Stomach smooth muscle (tissue), 2 donors: Measurements from ENCODE around the gene PRIMPOL.
"Not testable (repeated sequence)": the region's sequence is repeated elsewhere in the genome, so short reads cannot be mapped to it uniquely, and the experiment has no call there.

Experiments
- H3K27ac ChIP-seq: one replicate; pipeline ENCODE4 v1.7.0; 2013; ENCODE audit warnings: mild to moderate bottlenecking, low read length, inconsistent platforms
- H3K27me3 ChIP-seq, 2 donors: one replicate each; pipeline ENCODE4 v1.7.0; 2013; ENCODE audit warnings: low read length in 2 of 2; ENCODE audit not compliant: insufficient read depth in 2 of 2, control insufficient read depth in 1 of 2
- H3K36me3 ChIP-seq, 2 donors: one replicate each; pipeline ENCODE4 v1.7.0; 2013; ENCODE audit warnings: low read length in 2 of 2; ENCODE audit not compliant: control insufficient read depth in 2 of 2, insufficient read depth in 2 of 2
- H3K4me1 ChIP-seq: one replicate; pipeline ENCODE4 v1.7.0; 2013; ENCODE audit warnings: low read length; ENCODE audit not compliant: control insufficient read depth, insufficient read depth
- H3K4me3 ChIP-seq, 2 donors: one replicate each; pipeline ENCODE4 v1.7.0; 2013; ENCODE audit warnings: low read length in 2 of 2
- H3K9ac ChIP-seq, 2 donors: one replicate each; pipeline ENCODE4 v1.7.0; 2013; ENCODE audit warnings: low read length in 2 of 2, mild to moderate bottlenecking in 1 of 2
- H3K9me3 ChIP-seq, 2 donors: one replicate each; pipeline ENCODE4 v1.7.0; 2013; ENCODE audit warnings: low read length in 2 of 2; ENCODE audit not compliant: control insufficient read depth in 2 of 2
- donor health status: healthy.
- donor health status: Pancreatic carcinoma.

PRIMPOL gene

GRCh38 chr4:184653650-184654049 is 4.1 kb downstream of the PRIMPOL start:
- no peaks in the 10 kb centered on the region for H3K9me3 ChIP-seq
- no peak overlapping the region for H3K9ac ChIP-seq
- peaks cover 3 to 4% of the 10 kb centered on the region in 2 donors for H3K36me3 ChIP-seq
- H3K27ac ChIP-seq, result no peak overlapping the region
- H3K4me3 ChIP-seq, result no peak overlapping the region
- no peaks in the 10 kb centered on the region for H3K27me3 ChIP-seq
- peaks cover 7% of the 10 kb centered on the region for H3K4me1 ChIP-seq

GRCh38 chr4:184655889-184656869 is 6.6 kb downstream of the PRIMPOL start:
- Histone ChIP-seq H3K27ac (no peak overlapping the region), H3K9me3 (no peaks in the 10 kb centered on the region), H3K4me3 (no peak overlapping the region), H3K36me3 (peaks cover 3 to 7% of the 10 kb centered on the region in 2 donors), H3K27me3 (no peaks in the 10 kb centered on the region), H3K9ac (no peak overlapping the region), H3K4me1 (no peaks in the 10 kb centered on the region)

- no peak overlapping the region for H3K4me3 ChIP-seq
Measured at GRCh38 chr4:184657144-184657543, 7.6 kb downstream of the PRIMPOL start.

GRCh38 chr4:184657820-184658219 is 8.3 kb downstream of the PRIMPOL start:
- not testable (repeated sequence) for H3K9me3 ChIP-seq, H3K4me1 ChIP-seq, H3K36me3 ChIP-seq, H3K9ac ChIP-seq, H3K27me3 ChIP-seq, H3K4me3 ChIP-seq, H3K27ac ChIP-seq

More at GRCh38 chr4:184657144-184657543, 7.6 kb downstream of the PRIMPOL start:
- Histone ChIP-seq H3K9me3 (no peaks in the 10 kb centered on the region), H3K27ac (no peak overlapping the region), H3K4me1 (no peaks in the 10 kb centered on the region), H3K9ac (no peak overlapping the region), H3K27me3 (no peaks in the 10 kb centered on the region), H3K36me3 (peaks cover 3 to 7% of the 10 kb centered on the region in 2 donors)

- no peak overlapping the region for H3K4me3 ChIP-seq
- H3K27ac ChIP-seq, result no peak overlapping the region
- no peaks in the 10 kb centered on the region for H3K9me3 ChIP-seq
- no peak overlapping the region for H3K9ac ChIP-seq
- H3K36me3 ChIP-seq, result peaks cover 5 to 13% of the 10 kb centered on the region in 2 donors
- no peaks in the 10 kb centered on the region for H3K27me3 ChIP-seq
- H3K4me1 ChIP-seq, result no peaks in the 10 kb centered on the region
Measured at GRCh38 chr4:184660978-184661377, 11.4 kb downstream of the PRIMPOL start.

GRCh38 chr4:184662236-184662635 is 12.7 kb downstream of the PRIMPOL start:
- no peak overlapping the region for H3K27ac ChIP-seq
- H3K9ac ChIP-seq, result no peak overlapping the region
- no peaks in the 10 kb centered on the region for H3K27me3 ChIP-seq
- H3K36me3 ChIP-seq, result peaks cover 10 to 22% of the 10 kb centered on the region in 2 donors
- no peak overlapping the region for H3K4me3 ChIP-seq
- no peaks in the 10 kb centered on the region for H3K4me1 ChIP-seq
- no peaks in the 10 kb centered on the region for H3K9me3 ChIP-seq

- Histone ChIP-seq H3K9ac (no peak overlapping the region), H3K4me3 (no peak overlapping the region), H3K27me3 (no peaks in the 10 kb centered on the region), H3K36me3 (peaks cover 18 to 35% of the 10 kb centered on the region in 2 donors), H3K27ac (no peak overlapping the region), H3K9me3 (no peaks in the 10 kb centered on the region), H3K4me1 (no peaks in the 10 kb centered on the region)
Measured at GRCh38 chr4:184664445-184665210, 15.1 kb downstream of the PRIMPOL start.

GRCh38 chr4:184666670-184667069 is 17.1 kb downstream of the PRIMPOL start:
- H3K9me3 ChIP-seq, result no peaks in the 10 kb centered on the region
- no peaks in the 10 kb centered on the region for H3K27me3 ChIP-seq
- H3K4me1 ChIP-seq, result no peaks in the 10 kb centered on the region
- H3K27ac ChIP-seq, result no peak overlapping the region
- H3K36me3 ChIP-seq, result peaks cover 21 to 31% of the 10 kb centered on the region in 2 donors
- H3K4me3 ChIP-seq, result no peak overlapping the region
- no peak overlapping the region for H3K9ac ChIP-seq

GRCh38 chr4:184668096-184668495 is 18.6 kb downstream of the PRIMPOL start:
- H3K27me3 ChIP-seq, result no peaks in the 10 kb centered on the region
- no peak overlapping the region for H3K4me3 ChIP-seq
- no peak overlapping the region for H3K27ac ChIP-seq
- H3K4me1 ChIP-seq, result no peaks in the 10 kb centered on the region
- no peaks in the 10 kb centered on the region for H3K9me3 ChIP-seq
- H3K36me3 ChIP-seq, result peaks cover 25 to 39% of the 10 kb centered on the region in 2 donors
- H3K9ac ChIP-seq, result no peak overlapping the region

- Histone ChIP-seq H3K9ac (no peak overlapping the region), H3K27me3 (no peaks in the 10 kb centered on the region)
Measured at GRCh38 chr4:184668511-184669114, 19.1 kb downstream of the PRIMPOL start.

More at GRCh38 chr4:184668511-184669114, 19.1 kb downstream of the PRIMPOL start:
- no peaks in the 10 kb centered on the region for H3K9me3 ChIP-seq
- H3K27ac ChIP-seq, result no peak overlapping the region
- no peak overlapping the region for H3K4me3 ChIP-seq
- peaks cover 25 to 39% of the 10 kb centered on the region in 2 donors for H3K36me3 ChIP-seq
- H3K4me1 ChIP-seq, result no peaks in the 10 kb centered on the region
